Neural cell (in vitro differentiated cells): ENCODE measurements around the gene ROPN1B. TPM values are rescaled to one million over a fixed set of nuclear protein-coding genes. Genes with fewer than 3 reads are reported as not detected.

Experiments used
- H2AFZ ChIP-seq: fragments of 200-600, 300-800 bp; sonication (generic), shearing (Covaris generic); 2 replicates; pipeline ENCODE4 v1.6.0; 2014; ENCODE audit warnings: low read depth, mild to moderate bottlenecking, antibody characterized with exemption, low read length, moderate library complexity
- H3F3A ChIP-seq: fragments of 200-600 bp; shearing (Covaris generic); 2 replicates; pipeline ENCODE4 v1.6.1; 2016; ENCODE audit warnings: mild to moderate bottlenecking, moderate library complexity, mixed read lengths, antibody characterized with exemption, low read length; ENCODE audit not compliant: insufficient read depth, poor library complexity, severe bottlenecking
- H3K27ac ChIP-seq: fragments of 200-600, 300-800 bp; sonication (generic), shearing (Covaris generic); 2 replicates; pipeline ENCODE4 v1.5.1; 2014; ENCODE audit warnings: mild to moderate bottlenecking, low read length, moderate library complexity
- H3K27me3 ChIP-seq: fragments of 300-800, 200-600 bp; sonication (generic), shearing (Covaris generic); 2 replicates; pipeline ENCODE4 v1.6.0; 2014; ENCODE audit warnings: mild to moderate bottlenecking, low read depth, low read length, moderate library complexity; ENCODE audit not compliant: insufficient read depth
- H3K36me3 ChIP-seq: fragments of 300-800, 200-600 bp; sonication (generic), shearing (Covaris generic); 2 replicates; pipeline ENCODE4 v1.5.1; 2014; ENCODE audit warnings: mild to moderate bottlenecking, antibody characterized with exemption, low read length, moderate library complexity; ENCODE audit not compliant: insufficient read depth
- H3K4me2 ChIP-seq: fragments of 300-800, 200-600 bp; sonication (generic), shearing (Covaris generic); 2 replicates; pipeline ENCODE4 v1.6.0; 2014; ENCODE audit warnings: mild to moderate bottlenecking, low read length
- H3K4me3 ChIP-seq: fragments of 300-800, 200-600 bp; sonication (generic), shearing (Covaris generic); 2 replicates; pipeline ENCODE4 v1.5.1; 2014; ENCODE audit warnings: mild to moderate bottlenecking, low read length, moderate library complexity
- H3K79me2 ChIP-seq: fragments of 200-600 bp; shearing (Covaris generic); replicated peaks from 2 replicates; pipeline ENCODE4 v1.6.0; 2014; ENCODE audit warnings: mild to moderate bottlenecking, low read length, moderate library complexity; ENCODE audit not compliant: insufficient read depth
- H3K9ac ChIP-seq: fragments of 300-800, 200-600 bp; sonication (generic), shearing (Covaris generic); 2 replicates; pipeline ENCODE4 v1.6.1; 2016; ENCODE audit warnings: mild to moderate bottlenecking, low read length, mixed read lengths
- H3K9me2 ChIP-seq: fragments of 200-600 bp; shearing (Covaris generic); 2 replicates; pipeline ENCODE4 v1.6.1; 2016; ENCODE audit warnings: mild to moderate bottlenecking, low read length, mixed read lengths; ENCODE audit not compliant: insufficient read depth
- H3K9me3 ChIP-seq: fragments of 200-600, 300-800 bp; sonication (generic), shearing (Covaris generic); 2 replicates; pipeline ENCODE4 v1.6.1; 2016; ENCODE audit warnings: mild to moderate bottlenecking, mixed run types, low read length, moderate library complexity, mixed read lengths
- H4K20me1 ChIP-seq: fragments of 200-600 bp; shearing (Covaris generic); 2 replicates; pipeline ENCODE4 v1.6.1; 2016; ENCODE audit warnings: mild to moderate bottlenecking, mixed run types; ENCODE audit not compliant: insufficient read depth
- EP300 ChIP-seq: fragments of 450-650 bp; conservative IDR thresholded peaks from 2 replicates; pipeline ENCODE4 v1.6.1; 2014; ENCODE audit warnings: antibody characterized with exemption, mild to moderate bottlenecking, moderate library complexity; ENCODE audit not compliant: poor library complexity, severe bottlenecking
- EZH2 ChIP-seq: fragments of 200-600, 300-800 bp; shearing (Covaris generic), sonication (generic); IDR thresholded peaks from 2 replicates; pipeline ENCODE4 v1.6.1; 2014; ENCODE audit warnings: antibody characterized with exemption, low read length, borderline replicate concordance, mild to moderate bottlenecking; ENCODE audit not compliant: insufficient read depth, poor library complexity, severe bottlenecking
- MXI1 ChIP-seq: fragments of 450-650 bp; conservative IDR thresholded peaks from 2 replicates; pipeline ENCODE4 v1.6.1; 2014; ENCODE audit warnings: antibody characterized with exemption, mild to moderate bottlenecking; ENCODE audit not compliant: poor library complexity, severe bottlenecking
- POLR2AphosphoS5 ChIP-seq: IDR thresholded peaks from 2 replicates; pipeline ENCODE4 v1.6.1; 2012
- RAD21 ChIP-seq: fragments of 450-650 bp; conservative IDR thresholded peaks from 2 replicates; pipeline ENCODE4 v1.6.1; 2014; ENCODE audit warnings: antibody characterized with exemption, mild to moderate bottlenecking, moderate library complexity
- SMC3 ChIP-seq: fragments of 450-650 bp; conservative IDR thresholded peaks from 2 replicates; pipeline ENCODE4 v1.6.1; 2014; ENCODE audit warnings: antibody characterized with exemption, mild to moderate bottlenecking, moderate library complexity; ENCODE audit not compliant: poor library complexity
- TAF1 ChIP-seq: IDR thresholded peaks from 2 replicates; pipeline ENCODE4 v1.6.1; 2012; ENCODE audit warnings: low read depth
- polyA plus RNA-seq: library from polyadenylated mRNA; depleted of rRNA; stranded (reverse); fragments of >200 nt; gene quantifications from 2 replicates; pipeline ENCODE4 v1.2.3, GENCODE V29; 2014
- TF ChIP-seq, protein P1 (sequence below): fragments of 450-650 bp; IDR thresholded peaks from 2 replicates; pipeline ENCODE4 v1.5.1; 2014; ENCODE audit warnings: antibody characterized with exemption, mild to moderate bottlenecking, moderate library complexity; ENCODE audit not compliant: poor library complexity, severe bottlenecking
- TF ChIP-seq, protein P2 (sequence below): IDR thresholded peaks from 2 replicates; pipeline ENCODE4 v1.6.1; 2012; ENCODE audit warnings: borderline replicate concordance

Gene ROPN1B
- polyA plus RNA-seq, 1 donor from 2014 or later, result 0.11 TPM

DNA sequence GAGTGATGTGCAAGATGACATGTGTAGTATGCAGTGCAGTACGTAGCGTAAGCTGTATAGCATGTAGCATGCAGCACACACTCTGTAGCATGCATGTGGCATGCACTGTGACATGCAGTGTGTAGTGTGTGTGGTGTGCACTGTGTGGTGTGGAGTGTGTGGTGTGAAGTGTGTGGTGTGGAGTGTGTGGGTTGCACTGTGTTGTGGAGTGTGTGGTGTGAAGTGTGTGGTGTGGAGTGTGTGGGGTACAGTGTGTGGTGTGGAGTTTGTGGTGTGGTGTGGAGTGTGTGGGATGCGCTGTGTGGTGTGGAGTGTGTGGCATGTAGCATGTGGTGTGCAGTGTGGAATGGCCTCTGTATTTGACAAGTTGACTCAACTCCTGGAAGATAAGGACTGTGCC lies 39.2 kb downstream of the ROPN1B start:
- H3K4me3 ChIP-seq, result no peak overlapping the region
- no peaks in the 10 kb centered on the region for H3F3A ChIP-seq
- H4K20me1 ChIP-seq, result no peaks in the 10 kb centered on the region
- no peak overlapping the region for H3K4me2 ChIP-seq
- H3K36me3 ChIP-seq, result peaks cover 17% of the 10 kb centered on the region
- no peak overlapping the region for H2AFZ ChIP-seq
- H3K9me3 ChIP-seq, result no peaks in the 10 kb centered on the region
- no peak overlapping the region for H3K9ac ChIP-seq
- no peaks in the 10 kb centered on the region for H3K27me3 ChIP-seq
- no peaks in the 10 kb centered on the region for H3K9me2 ChIP-seq
- no peaks in the 10 kb centered on the region for H3K79me2 ChIP-seq
- H3K27ac ChIP-seq, result no peak overlapping the region
- TF ChIP-seq, protein P1, sequence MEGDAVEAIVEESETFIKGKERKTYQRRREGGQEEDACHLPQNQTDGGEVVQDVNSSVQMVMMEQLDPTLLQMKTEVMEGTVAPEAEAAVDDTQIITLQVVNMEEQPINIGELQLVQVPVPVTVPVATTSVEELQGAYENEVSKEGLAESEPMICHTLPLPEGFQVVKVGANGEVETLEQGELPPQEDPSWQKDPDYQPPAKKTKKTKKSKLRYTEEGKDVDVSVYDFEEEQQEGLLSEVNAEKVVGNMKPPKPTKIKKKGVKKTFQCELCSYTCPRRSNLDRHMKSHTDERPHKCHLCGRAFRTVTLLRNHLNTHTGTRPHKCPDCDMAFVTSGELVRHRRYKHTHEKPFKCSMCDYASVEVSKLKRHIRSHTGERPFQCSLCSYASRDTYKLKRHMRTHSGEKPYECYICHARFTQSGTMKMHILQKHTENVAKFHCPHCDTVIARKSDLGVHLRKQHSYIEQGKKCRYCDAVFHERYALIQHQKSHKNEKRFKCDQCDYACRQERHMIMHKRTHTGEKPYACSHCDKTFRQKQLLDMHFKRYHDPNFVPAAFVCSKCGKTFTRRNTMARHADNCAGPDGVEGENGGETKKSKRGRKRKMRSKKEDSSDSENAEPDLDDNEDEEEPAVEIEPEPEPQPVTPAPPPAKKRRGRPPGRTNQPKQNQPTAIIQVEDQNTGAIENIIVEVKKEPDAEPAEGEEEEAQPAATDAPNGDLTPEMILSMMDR, result no peak
- TF ChIP-seq EZH2, result no peak
- no peak for TF ChIP-seq EP300
- no peak for TF ChIP-seq MXI1
- no peak for TF ChIP-seq SMC3
- no peak for TF ChIP-seq POLR2AphosphoS5
- TF ChIP-seq TAF1, result no peak
- no peak for TF ChIP-seq RAD21
- TF ChIP-seq, protein P2, sequence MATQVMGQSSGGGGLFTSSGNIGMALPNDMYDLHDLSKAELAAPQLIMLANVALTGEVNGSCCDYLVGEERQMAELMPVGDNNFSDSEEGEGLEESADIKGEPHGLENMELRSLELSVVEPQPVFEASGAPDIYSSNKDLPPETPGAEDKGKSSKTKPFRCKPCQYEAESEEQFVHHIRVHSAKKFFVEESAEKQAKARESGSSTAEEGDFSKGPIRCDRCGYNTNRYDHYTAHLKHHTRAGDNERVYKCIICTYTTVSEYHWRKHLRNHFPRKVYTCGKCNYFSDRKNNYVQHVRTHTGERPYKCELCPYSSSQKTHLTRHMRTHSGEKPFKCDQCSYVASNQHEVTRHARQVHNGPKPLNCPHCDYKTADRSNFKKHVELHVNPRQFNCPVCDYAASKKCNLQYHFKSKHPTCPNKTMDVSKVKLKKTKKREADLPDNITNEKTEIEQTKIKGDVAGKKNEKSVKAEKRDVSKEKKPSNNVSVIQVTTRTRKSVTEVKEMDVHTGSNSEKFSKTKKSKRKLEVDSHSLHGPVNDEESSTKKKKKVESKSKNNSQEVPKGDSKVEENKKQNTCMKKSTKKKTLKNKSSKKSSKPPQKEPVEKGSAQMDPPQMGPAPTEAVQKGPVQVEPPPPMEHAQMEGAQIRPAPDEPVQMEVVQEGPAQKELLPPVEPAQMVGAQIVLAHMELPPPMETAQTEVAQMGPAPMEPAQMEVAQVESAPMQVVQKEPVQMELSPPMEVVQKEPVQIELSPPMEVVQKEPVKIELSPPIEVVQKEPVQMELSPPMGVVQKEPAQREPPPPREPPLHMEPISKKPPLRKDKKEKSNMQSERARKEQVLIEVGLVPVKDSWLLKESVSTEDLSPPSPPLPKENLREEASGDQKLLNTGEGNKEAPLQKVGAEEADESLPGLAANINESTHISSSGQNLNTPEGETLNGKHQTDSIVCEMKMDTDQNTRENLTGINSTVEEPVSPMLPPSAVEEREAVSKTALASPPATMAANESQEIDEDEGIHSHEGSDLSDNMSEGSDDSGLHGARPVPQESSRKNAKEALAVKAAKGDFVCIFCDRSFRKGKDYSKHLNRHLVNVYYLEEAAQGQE, result no peak

DNA sequence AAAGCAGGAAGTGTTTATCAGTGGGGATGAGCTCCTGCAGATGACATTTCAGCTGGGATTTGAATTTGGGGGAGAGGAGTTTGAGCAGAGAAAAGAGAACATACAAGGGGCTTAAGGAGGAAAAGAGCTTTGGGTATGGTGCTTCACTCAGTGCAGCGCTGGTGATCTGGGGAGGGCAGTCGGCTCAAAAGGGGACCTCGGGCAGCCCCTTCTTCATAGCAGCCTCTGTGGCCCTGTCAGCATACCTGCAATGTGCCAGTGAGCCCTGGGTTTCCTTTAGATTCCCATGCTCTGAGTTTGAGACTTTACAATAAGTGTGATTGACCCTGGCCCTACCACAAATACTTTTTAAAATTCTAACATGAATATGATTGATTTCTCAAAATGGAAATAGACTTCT lies 40.2 kb downstream of the ROPN1B start:
- TF ChIP-seq SMC3 (no peak), RAD21 (no peak), TAF1 (no peak), POLR2AphosphoS5 (no peak), EP300 (no peak)
- TF ChIP-seq, protein P2, result no peak
- Histone ChIP-seq H3K4me3 (no peak overlapping the region), H3K27me3 (no peaks in the 10 kb centered on the region), H3K9me3 (no peaks in the 10 kb centered on the region), H3K27ac (no peak overlapping the region), H2AFZ (no peak overlapping the region), H4K20me1 (no peaks in the 10 kb centered on the region), H3K79me2 (no peaks in the 10 kb centered on the region), H3F3A (no peaks in the 10 kb centered on the region), H3K9me2 (no peaks in the 10 kb centered on the region), H3K36me3 (peaks cover 17% of the 10 kb centered on the region), H3K4me2 (no peak overlapping the region), H3K9ac (no peak overlapping the region)
